T-cell (primary cell): ENCODE measurements around the gene TRAF5. TPM values are rescaled to one million over a fixed set of nuclear protein-coding genes. Genes with fewer than 3 reads are reported as not detected.
A peak's percentile ranks its signal among the peaks of the same experiment; 100 is the strongest.
"Not testable (repeated sequence)": the region's sequence is repeated elsewhere in the genome, so short reads cannot be mapped to it uniquely, and the experiment has no call there.

ENCODE experiments used
- ATAC-seq, 4 experiments: fragments of 200-7000 bp in 3 of 4; fragments of 150-1000 bp in 1 of 4; cut with Tn5 transposase; replicated peaks in 1 of 4; 1 replicate in 3 of 4; 2 replicates in 1 of 4; pipeline ENCODE4 v1.10.0; 2021; ENCODE audit warnings: moderate library complexity in 3 of 4, mild to moderate bottlenecking in 2 of 4, moderate number of reproducible peaks in 1 of 4
- CTCF ChIA-PET, 2 donors: fragments of 300-600 bp; sonication (Branson Sonifier 250); formaldehyde crosslinking; loops; one replicate each; lab custom pipeline; 2022; ENCODE audit warnings: antibody characterized with exemption in 2 of 2; lab: Charles Lee
- POLR2A ChIA-PET, 2 donors: fragments of 300-600 bp; sonication (Branson Sonifier 250); formaldehyde crosslinking; loops; one replicate each; lab custom pipeline; 2022; ENCODE audit warnings: antibody characterized with exemption in 2 of 2; lab: Charles Lee
- DNase-seq, 35 experiments: peaks; one replicate each; pipeline versions ENCODE4 v3.0.0 to v3.0.0-alpha.2; 2013 to 2023
- H3K27ac ChIP-seq: one replicate; pipeline ENCODE4 v1.5.1; 2013; ENCODE audit warnings: low read length
- H3K27me3 ChIP-seq, 2 experiments: replicated peaks in 1 of 2; 1 replicate in 1 of 2; 2 replicates in 1 of 2; pipeline versions ENCODE4 v1.6.1 to v1.7.0; 2013; ENCODE audit warnings: low read length in 1 of 2, mixed read lengths in 1 of 2; ENCODE audit not compliant: control insufficient read depth in 2 of 2, insufficient read depth in 2 of 2; ENCODE audit errors: extremely low read depth in 1 of 2
- H3K36me3 ChIP-seq, 2 donors: 1 replicate in 1 of 2; 2 replicates in 1 of 2; pipeline versions ENCODE4 v1.6.1 to v1.7.0; 2013; ENCODE audit warnings: low read length in 1 of 2; ENCODE audit not compliant: control insufficient read depth in 2 of 2, insufficient read depth in 1 of 2; ENCODE audit errors: extremely low read depth in 1 of 2
- H3K4me1 ChIP-seq, 2 experiments: 1 replicate in 1 of 2; 2 replicates in 1 of 2; pipeline versions ENCODE4 v1.6.1 to v1.7.0; 2013; ENCODE audit warnings: low read length in 2 of 2, mixed read lengths in 1 of 2; ENCODE audit not compliant: insufficient read depth in 2 of 2, control insufficient read depth in 1 of 2; ENCODE audit errors: extremely low read depth in 1 of 2
- H3K4me3 ChIP-seq, 2 donors: 1 replicate in 1 of 2; 2 replicates in 1 of 2; pipeline versions ENCODE4 v1.5.1 to v1.7.0; 2013; ENCODE audit warnings: mild to moderate bottlenecking in 2 of 2, low read length in 1 of 2, moderate library complexity in 1 of 2; ENCODE audit not compliant: control insufficient read depth in 1 of 2; ENCODE audit errors: extremely low read depth in 1 of 2
- H3K9me3 ChIP-seq: 2 replicates; pipeline ENCODE4 v1.7.0; 2013
- H3K27ac Mint-ChIP-seq, 2 donors: one replicate each; pipeline ENCODE4 v1.8.0; 2020 to 2021; ENCODE audit warnings: mild to moderate bottlenecking in 2 of 2, mixed read lengths in 2 of 2
- H3K27me3 Mint-ChIP-seq, 2 donors: one replicate each; pipeline ENCODE4 v1.8.0; 2021 to 2022; ENCODE audit warnings: mixed read lengths in 2 of 2
- H3K36me3 Mint-ChIP-seq: one replicate; pipeline ENCODE4 v1.8.0; 2021; ENCODE audit warnings: mixed read lengths
- H3K4me1 Mint-ChIP-seq, 3 donors: one replicate each; pipeline ENCODE4 v1.8.0; 2020 to 2022; ENCODE audit warnings: mixed read lengths in 3 of 3, mild to moderate bottlenecking in 1 of 3
- H3K4me3 Mint-ChIP-seq, 3 donors: one replicate each; pipeline ENCODE4 v1.8.0; 2020 to 2022; ENCODE audit warnings: mild to moderate bottlenecking in 3 of 3, mixed read lengths in 3 of 3, moderate library complexity in 3 of 3
- H3K9me3 Mint-ChIP-seq, 3 donors: one replicate each; pipeline ENCODE4 v1.8.0; 2020 to 2022; ENCODE audit warnings: mixed read lengths in 3 of 3
- WGBS: methylation state at CpG from one replicate; pipeline ENCODE4 v1.1.5; 2013; ENCODE audit warnings: missing lambda C conversion rate; ENCODE audit not compliant: insufficient coverage; 5-methylcytosine and 5-hydroxymethylcytosine counted together
- total RNA-seq, 35 experiments: library from RNA in 6 of 35; stranded (reverse) in 6 of 35; fragments of 120-200 nt in 1 of 35; gene quantifications; one replicate each; pipeline versions ENCODE4 v1.2.1 to v1.2.4 and lab custom pipeline; 2013 to 2026

The TRAF5 gene
- total RNA-seq, 5 donors from 2014 or later (not counting 1 experiment from before 2014, with no cell fraction given) = 49.5 to 64.5 (median 57.2) TPM

- no peaks in the 10 kb centered on the region for H3K9me3 ChIP-seq
- ATAC-seq (no peak), DNase-seq (no peak)
- Mint-ChIP-seq H3K4me3 (no peak overlapping the region), H3K9me3 (no peaks in the 10 kb centered on the region), H3K27me3 (no peaks in the 10 kb centered on the region), H3K27ac (peak overlapping the region; percentile 60 to 81), H3K36me3 (peaks cover 23% of the 10 kb centered on the region), H3K4me1 (peaks cover 0 to 7% (median 7%) of the 10 kb centered on the region in 3 donors)
- H3K27me3 ChIP-seq = no peaks in the 10 kb centered on the region
- H3K27ac ChIP-seq = no peak overlapping the region
- POLR2A ChIA-PET = no interaction called here
- CTCF ChIA-PET = no interaction called here
- 94% methylated on average over 11 of the region's 11 CpGs for WGBS
- H3K4me1 ChIP-seq = no peaks in the 10 kb centered on the region
- peaks cover 0 to 32% of the 10 kb centered on the region in 2 donors for H3K36me3 ChIP-seq
- H3K4me3 ChIP-seq = no peak overlapping the region
These were observed 13.2 kb upstream of the TRAF5 start for GRCh38 chr1:211313392-211313791.

- H3K27me3 ChIP-seq = no peaks in the 10 kb centered on the region
- CTCF ChIA-PET = interaction anchor here in 1 of 2 donors (0.6 to 0.7 kb wide), 2 partner anchors 356 to 1550 kb away, joined by 3 read pairs; no protein-coding TSS in a partner anchor
- Mint-ChIP-seq H3K4me3 (no peak overlapping the region), H3K4me1 (peaks cover 0 to 13% (median 12%) of the 10 kb centered on the region in 3 donors), H3K9me3 (no peaks in the 10 kb centered on the region), H3K36me3 (peaks cover 6% of the 10 kb centered on the region), H3K27me3 (no peaks in the 10 kb centered on the region), H3K27ac (no peak overlapping the region)
- H3K9me3 ChIP-seq = no peaks in the 10 kb centered on the region
- peaks cover 0 to 15% of the 10 kb centered on the region in 2 donors for H3K36me3 ChIP-seq
- peaks cover 2 to 7% of the 10 kb centered on the region in 2 experiments for H3K4me1 ChIP-seq
- POLR2A ChIA-PET = no interaction called here
- no peak for ATAC-seq
- H3K4me3 ChIP-seq = no peak overlapping the region
- no peak overlapping the region for H3K27ac ChIP-seq
- no peak for DNase-seq
These were observed 7.9 kb upstream of the TRAF5 start for GRCh38 chr1:211318576-211319280.

GRCh38 chr1:211319892-211320291 lies 6.7 kb upstream of the TRAF5 start:
- Histone ChIP-seq H3K27me3 (no peaks in the 10 kb centered on the region), H3K4me1 (peaks cover 2 to 7% of the 10 kb centered on the region in 2 experiments), H3K36me3 (peaks cover 0 to 9% of the 10 kb centered on the region in 2 donors), H3K9me3 (no peaks in the 10 kb centered on the region), H3K4me3 (no peak overlapping the region), H3K27ac (no peak overlapping the region)
- DNase-seq = no peak
- no peak for ATAC-seq
- H3K9me3 Mint-ChIP-seq = no peaks in the 10 kb centered on the region
- ChIA-PET POLR2A (no interaction called here), CTCF (interaction anchor here in 1 of 2 donors (0.6 kb wide), 1 partner anchor 52 kb away, joined by 11 read pairs; no protein-coding TSS in a partner anchor)
- H3K36me3 Mint-ChIP-seq = no peaks in the 10 kb centered on the region
- peaks cover 6 to 18% (median 14%) of the 10 kb centered on the region in 3 donors for H3K4me1 Mint-ChIP-seq
- H3K27me3 Mint-ChIP-seq = no peaks in the 10 kb centered on the region
- H3K4me3 Mint-ChIP-seq = no peak overlapping the region
- H3K27ac Mint-ChIP-seq = no peak overlapping the region

- no peaks in the 10 kb centered on the region for H3K9me3 ChIP-seq
- no peaks in the 10 kb centered on the region for H3K36me3 Mint-ChIP-seq
- no peaks in the 10 kb centered on the region for H3K27me3 Mint-ChIP-seq
- no CpG with 5 or more reads among the region's 4 CpGs for WGBS
- H3K27me3 ChIP-seq = no peaks in the 10 kb centered on the region
- DNase-seq (no peak), ATAC-seq (peak in 3 of 4 experiments; percentile 31 to 34 (median 32))
- peaks cover 2 to 17% of the 10 kb centered on the region in 2 experiments for H3K4me1 ChIP-seq
- no peak overlapping the region for H3K4me3 ChIP-seq
- POLR2A ChIA-PET = no interaction called here
- H3K27ac Mint-ChIP-seq = no peak overlapping the region
- H3K27ac ChIP-seq = no peak overlapping the region
- CTCF ChIA-PET = interaction anchor here (0.9 to 1.0 kb wide), 4 partner anchors 26 to 159 kb away, joined by 3 to 6 read pairs (median 4); no protein-coding TSS in a partner anchor
- H3K4me1 Mint-ChIP-seq = peaks cover 14 to 26% (median 22%) of the 10 kb centered on the region in 3 donors
- no peaks in the 10 kb centered on the region for H3K9me3 Mint-ChIP-seq
- H3K4me3 Mint-ChIP-seq = no peak overlapping the region
- peaks cover 0 to 4% of the 10 kb centered on the region in 2 donors for H3K36me3 ChIP-seq
These were observed 5.7 kb upstream of the TRAF5 start for GRCh38 chr1:211320980-211321379.

GRCh38 chr1:211321646-211322045 lies 5.0 kb upstream of the TRAF5 start:
- H3K9me3 ChIP-seq, H3K27ac Mint-ChIP-seq, H3K27me3 ChIP-seq, H3K4me3 Mint-ChIP-seq, H3K36me3 ChIP-seq, H3K36me3 Mint-ChIP-seq, ATAC-seq, DNase-seq, H3K9me3 Mint-ChIP-seq, H3K27me3 Mint-ChIP-seq, POLR2A ChIA-PET, H3K4me3 ChIP-seq, H3K27ac ChIP-seq: not testable (repeated sequence)
- H3K4me1 ChIP-seq = peaks cover 5 to 23% of the 10 kb centered on the region in 2 experiments
- no CpG with 5 or more reads among the region's 7 CpGs for WGBS
- peaks cover 19 to 31% (median 26%) of the 10 kb centered on the region in 3 donors for H3K4me1 Mint-ChIP-seq
- CTCF ChIA-PET = interaction anchor here in 1 of 2 donors (0.7 to 2.8 kb wide), 5 partner anchors 25 to 159 kb away, joined by 3 to 10 read pairs (median 4); no protein-coding TSS in a partner anchor

GRCh38 chr1:211323156-211324063 lies 3.2 kb upstream of the TRAF5 start:
- no peak overlapping the region for H3K27ac ChIP-seq
- peaks cover 30 to 42% (median 35%) of the 10 kb centered on the region in 3 donors for H3K4me1 Mint-ChIP-seq
- no peaks in the 10 kb centered on the region for H3K9me3 ChIP-seq
- H3K9me3 Mint-ChIP-seq = no peaks in the 10 kb centered on the region
- H3K4me3 Mint-ChIP-seq = no peak overlapping the region
- H3K27me3 Mint-ChIP-seq = no peaks in the 10 kb centered on the region
- no peak overlapping the region for H3K4me3 ChIP-seq
- H3K36me3 Mint-ChIP-seq = no peaks in the 10 kb centered on the region
- DNase-seq = peak; percentile 29 to 85 (median 58)
- ChIA-PET POLR2A (no interaction called here), CTCF (interaction anchor here (0.5 to 3.9 kb wide), 36 partner anchors 9 to 1691 kb away, joined by 3 to 34 read pairs (median 3); partner anchors contain the start of gene SLC30A1 (in 1 of the 2))
- H3K36me3 ChIP-seq = no peaks in the 10 kb centered on the region
- H3K27ac Mint-ChIP-seq = no peak overlapping the region
- ATAC-seq = peak; percentile 60 to 73 (median 64)
- peaks cover 9 to 34% of the 10 kb centered on the region in 2 experiments for H3K4me1 ChIP-seq
- no peaks in the 10 kb centered on the region for H3K27me3 ChIP-seq
- WGBS = 0% methylated on average over 2 of the region's 9 CpGs
